SK-N-SH (cell line): ENCODE results near the gene HYAL2. TPM values are rescaled to one million over a fixed set of nuclear protein-coding genes. Genes with fewer than 3 reads are reported as not detected.

ENCODE experiments used
- CTCF ChIA-PET: fragments of 300-600, 350-600 bp; formaldehyde crosslinking; extraction: SDS; loops from one replicate; lab custom pipeline; 2021; lab: Yijun Ruan, JAX
- POLR2A ChIA-PET: fragments of 350-600 bp; sonication (Branson Sonifier 250); formaldehyde crosslinking; extraction: SDS; loops from one replicate; lab custom pipeline; 2020; ENCODE audit warnings: antibody characterized with exemption, inconsistent platforms; lab: Yijun Ruan, JAX
- DNase-seq: peaks from one replicate; pipeline ENCODE4 v3.0.0; 2012
- H2AFZ ChIP-seq: fragments of 200-600 bp; sonication (generic); 2 replicates; pipeline ENCODE4 v1.8.1; 2016; ENCODE audit warnings: antibody characterized with exemption, mild to moderate bottlenecking, low read depth
- H3F3A ChIP-seq: fragments of 200-600 bp; sonication (generic); replicated peaks from 2 replicates; pipeline ENCODE3; 2016; ENCODE audit warnings: antibody characterized with exemption, mild to moderate bottlenecking; ENCODE audit not compliant: insufficient read depth
- H3K27ac ChIP-seq, 2 experiments: fragments of 200-500 bp in 1 of 2; fragments of 200-600 bp in 1 of 2; sonication (Bioruptor generic) in 1 of 2; sonication (generic), shearing (Covaris generic) in 1 of 2; 2 replicates each; pipeline versions ENCODE4 v1.5.1 to v1.6.1; 2014 to 2016; ENCODE audit warnings: low read depth in 2 of 2, inconsistent platforms in 1 of 2, low read length in 1 of 2, mild to moderate bottlenecking in 1 of 2, mixed read lengths in 1 of 2
- H3K27me3 ChIP-seq: fragments of 200-600 bp; sonication (generic), shearing (Covaris generic); 2 replicates; pipeline ENCODE4 v1.6.1; 2016; ENCODE audit warnings: mixed run types; ENCODE audit not compliant: insufficient read depth
- H3K36me3 ChIP-seq, 2 experiments: fragments of 200-500 bp in 1 of 2; fragments of 200-600 bp in 1 of 2; sonication (Bioruptor generic) in 1 of 2; sonication (generic) in 1 of 2; replicated peaks in 1 of 2; 2 replicates each; pipeline versions ENCODE3 to v1.5.1; 2014 to 2016; ENCODE audit warnings: low read length in 1 of 2, mild to moderate bottlenecking in 1 of 2; ENCODE audit not compliant: insufficient read depth in 2 of 2, control insufficient read depth in 1 of 2
- H3K4me1 ChIP-seq, 2 experiments: fragments of 200-500 bp in 1 of 2; fragments of 200-600 bp in 1 of 2; sonication (Bioruptor generic) in 1 of 2; sonication (generic), shearing (Covaris generic) in 1 of 2; 2 replicates each; pipeline versions ENCODE4 v1.5.1 to v1.6.1; 2014 to 2016; ENCODE audit warnings: low read depth in 1 of 2, low read length in 1 of 2, mixed run types in 1 of 2; ENCODE audit not compliant: insufficient read depth in 2 of 2, control insufficient read depth in 1 of 2
- H3K4me2 ChIP-seq: fragments of 200-600 bp; sonication (generic), shearing (Covaris generic); 2 replicates; pipeline ENCODE4 v1.6.1; 2017; ENCODE audit warnings: mixed run types
- H3K4me3 ChIP-seq, 2 experiments: fragments of 200-500 bp in 1 of 2; fragments of 200-600 bp in 1 of 2; sonication (Bioruptor generic) in 1 of 2; sonication (generic), shearing (Covaris generic) in 1 of 2; 2 replicates each; pipeline versions ENCODE4 v1.5.1 to v1.8.1; 2014 to 2016; ENCODE audit warnings: low read depth in 2 of 2, inconsistent platforms in 1 of 2, low read length in 1 of 2, mild to moderate bottlenecking in 1 of 2, mixed read lengths in 1 of 2, moderate library complexity in 1 of 2
- H3K79me2 ChIP-seq: fragments of 200-600 bp; sonication (generic); 2 replicates; pipeline ENCODE4 v1.8.1; 2017; ENCODE audit warnings: mild to moderate bottlenecking; ENCODE audit not compliant: insufficient read depth
- H3K9ac ChIP-seq: fragments of 200-600 bp; sonication (generic); 2 replicates; pipeline ENCODE4 v1.6.1; 2017; ENCODE audit warnings: mixed run types
- H3K9me2 ChIP-seq: fragments of 200-600 bp; sonication (generic); 2 replicates; pipeline ENCODE4 v1.6.1; 2017; ENCODE audit warnings: mixed run types
- H3K9me3 ChIP-seq: fragments of 200-600 bp; sonication (generic); 2 replicates; pipeline ENCODE4 v1.6.1; 2017; ENCODE audit warnings: mixed run types, mild to moderate bottlenecking, moderate library complexity
- H4K20me1 ChIP-seq: fragments of 200-600 bp; sonication (generic); 2 replicates; pipeline ENCODE4 v1.6.1; 2017; ENCODE audit warnings: mild to moderate bottlenecking, mixed run types; ENCODE audit not compliant: insufficient read depth
- CHD2 ChIP-seq: fragments of 150-350 bp; IDR thresholded peaks from 2 replicates; pipeline ENCODE4 v1.6.1; 2018; ENCODE audit warnings: low read length; ENCODE audit not compliant: partially characterized antibody
- EZH2phosphoT487 ChIP-seq: fragments of 200-600 bp; sonication (generic); IDR thresholded peaks from 2 replicates; pipeline ENCODE4 v1.6.1; 2017; ENCODE audit warnings: low read depth, mixed run types, mild to moderate bottlenecking, antibody characterized with exemption, moderate library complexity, borderline replicate concordance
- FOSL2 ChIP-seq: IDR thresholded peaks from 2 replicates; pipeline ENCODE4 v1.4.0; 2012; ENCODE audit warnings: low read depth, mild to moderate bottlenecking, moderate library complexity, borderline replicate concordance
- FOXM1 ChIP-seq: IDR thresholded peaks from 2 replicates; pipeline ENCODE4 v1.4.0; 2012; ENCODE audit warnings: low read depth, mild to moderate bottlenecking
- NRF1 ChIP-seq: IDR thresholded peaks from 2 replicates; pipeline ENCODE4 v1.6.1; 2012; ENCODE audit warnings: low read depth, mild to moderate bottlenecking, low read length
- RAD21 ChIP-seq: IDR thresholded peaks from 2 replicates; pipeline ENCODE4 v1.6.1; 2012; ENCODE audit warnings: mild to moderate bottlenecking, low read length
- RXRA ChIP-seq: IDR thresholded peaks from 2 replicates; pipeline ENCODE4 v1.4.0; 2012; ENCODE audit warnings: low read depth, mild to moderate bottlenecking, borderline replicate concordance
- SMC3 ChIP-seq: IDR thresholded peaks from 2 replicates; pipeline ENCODE4 v1.6.1; 2012; ENCODE audit warnings: low read depth, low read length, improper control_type of control experiment
- TAF1 ChIP-seq: IDR thresholded peaks from 2 replicates; pipeline ENCODE4 v1.6.1; 2012; ENCODE audit warnings: low read depth, mild to moderate bottlenecking, low read length, moderate library complexity, borderline replicate concordance
- USF2 ChIP-seq: fragments of 150-350 bp; IDR thresholded peaks from 2 replicates; pipeline ENCODE4 v1.6.1; 2017; ENCODE audit warnings: antibody characterized with exemption, low read length, low read depth, borderline replicate concordance
- WGBS: methylation state at CpG from one replicate; pipeline ENCODE4 v1.1.6; 2017; ENCODE audit warnings: low lambda C conversion rate; 5-methylcytosine and 5-hydroxymethylcytosine counted together
- polyA plus RNA-seq, 3 experiments: library from polyadenylated mRNA; depleted of rRNA; stranded (reverse); fragments of >200 nt; gene quantifications; 2 replicates each; pipeline ENCODE4 v1.2.3, GENCODE V29; 2012
- TF ChIP-seq, protein P1 (sequence below): IDR thresholded peaks from 2 replicates; pipeline ENCODE4 v1.4.0; 2012; ENCODE audit warnings: low read depth, borderline replicate concordance
- TF ChIP-seq, protein P2 (sequence below): IDR thresholded peaks from 2 replicates; pipeline ENCODE4 v1.4.0; 2012; ENCODE audit warnings: low read depth

The HYAL2 gene
- polyA plus RNA-seq, 1 of the 3 experiments (the other 2 are of a cell fraction): 135 TPM

GRCh38 chr3:50318615-50319014 lies 3.9 kb downstream of the HYAL2 start:
- peaks cover 0 to 37% of the 10 kb centered on the region in 2 experiments; a peak in 2 of 4 replicates for H3K4me1 ChIP-seq
- TF ChIP-seq, protein P1, sequence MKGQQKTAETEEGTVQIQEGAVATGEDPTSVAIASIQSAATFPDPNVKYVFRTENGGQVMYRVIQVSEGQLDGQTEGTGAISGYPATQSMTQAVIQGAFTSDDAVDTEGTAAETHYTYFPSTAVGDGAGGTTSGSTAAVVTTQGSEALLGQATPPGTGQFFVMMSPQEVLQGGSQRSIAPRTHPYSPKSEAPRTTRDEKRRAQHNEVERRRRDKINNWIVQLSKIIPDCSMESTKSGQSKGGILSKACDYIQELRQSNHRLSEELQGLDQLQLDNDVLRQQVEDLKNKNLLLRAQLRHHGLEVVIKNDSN: no peak
- TF ChIP-seq FOXM1 (no peak), RXRA (no peak), EZH2phosphoT487 (no peak), FOSL2 (no peak), NRF1 (no peak), CHD2 (no peak), SMC3 (no peak), USF2 (no peak), TAF1 (no peak)
- TF ChIP-seq, all 33 proteins: peak for 0

DNA sequence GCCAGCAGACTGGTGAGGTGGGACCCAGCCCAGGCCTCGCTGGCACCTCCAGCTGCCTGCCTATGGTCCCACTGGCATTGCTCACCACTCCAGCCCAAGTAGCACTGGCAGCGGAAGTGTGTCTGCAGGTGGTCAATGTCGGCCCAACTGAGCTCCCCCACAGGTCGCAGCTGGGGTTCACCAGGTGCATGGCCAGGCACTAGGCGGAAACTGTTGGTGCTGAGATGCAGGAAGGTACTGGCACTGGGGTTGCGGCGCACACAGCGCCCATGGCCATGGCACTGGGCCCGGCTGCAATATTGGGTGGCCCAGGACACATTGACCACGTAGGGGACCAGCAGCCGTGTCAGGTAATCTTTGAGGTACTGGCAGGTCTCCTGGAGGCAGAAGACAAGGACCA lies 4.4 kb downstream of the HYAL2 start:
- CTCF ChIA-PET: interaction anchor here (1.6 to 5.9 kb wide), 2 partner anchors 16 to 25 kb away, joined by 6 to 45 read pairs; partner anchors contain the start of genes HYAL1, HYAL3, IFRD2 and NAA80
- no peaks in the 10 kb centered on the region for H3K9me2 ChIP-seq
- H3K4me3 ChIP-seq: no peak overlapping the region
- peaks cover 9% of the 10 kb centered on the region for H3F3A ChIP-seq
- no peak overlapping the region for H3K9ac ChIP-seq
- no peak overlapping the region for H2AFZ ChIP-seq
- no peaks in the 10 kb centered on the region for H4K20me1 ChIP-seq
- no peaks in the 10 kb centered on the region for H3K9me3 ChIP-seq
- no peak overlapping the region for H3K4me2 ChIP-seq
- peaks cover 0 to 37% of the 10 kb centered on the region in 2 experiments; a peak in 2 of 4 replicates for H3K4me1 ChIP-seq
- H3K27ac ChIP-seq: no peak overlapping the region; a peak in 1 of 4 replicates
- POLR2A ChIA-PET: no interaction called here
- no peaks in the 10 kb centered on the region for H3K27me3 ChIP-seq
- no peak for DNase-seq
- TF ChIP-seq, protein P2, sequence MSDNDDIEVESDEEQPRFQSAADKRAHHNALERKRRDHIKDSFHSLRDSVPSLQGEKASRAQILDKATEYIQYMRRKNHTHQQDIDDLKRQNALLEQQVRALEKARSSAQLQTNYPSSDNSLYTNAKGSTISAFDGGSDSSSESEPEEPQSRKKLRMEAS: no peak
- TF ChIP-seq RXRA: no peak
- TF ChIP-seq RAD21: no peak
- peaks cover 39% of the 10 kb centered on the region for H3K79me2 ChIP-seq
- no CpG with 5 or more reads among the region's 11 CpGs for WGBS
- peaks cover 15 to 30% of the 10 kb centered on the region in 2 experiments for H3K36me3 ChIP-seq

More at GRCh38 chr3:50318615-50319014, 3.9 kb downstream of the HYAL2 start:
- no peak for DNase-seq
- Histone ChIP-seq H3F3A (peaks cover 9% of the 10 kb centered on the region), H3K4me2 (no peak overlapping the region; the same call in 1 of the 2 replicates), H3K36me3 (peaks cover 15 to 30% of the 10 kb centered on the region in 2 experiments), H3K4me3 (no peak overlapping the region), H3K79me2 (peaks cover 39% of the 10 kb centered on the region), H2AFZ (no peak overlapping the region), H3K9ac (no peak overlapping the region), H3K9me2 (no peaks in the 10 kb centered on the region), H3K27ac (no peak overlapping the region), H4K20me1 (no peaks in the 10 kb centered on the region), H3K27me3 (no peaks in the 10 kb centered on the region), H3K9me3 (no peaks in the 10 kb centered on the region)
- 94% methylated on average over 3 of the region's 10 CpGs for WGBS
- ChIA-PET CTCF (interaction anchor here (1.1 to 5.9 kb wide), 5 partner anchors 10 to 126 kb away, joined by 3 to 45 read pairs (median 6); partner anchors contain the start of genes HYAL1, HYAL3, IFRD2 and NAA80), POLR2A (no interaction called here)
